AG08395 (cell line): ENCODE results near the gene GID4.

Experiments
- DNase-seq: peaks from one replicate; pipeline ENCODE4 v3.0.0; 2012; ENCODE audit warnings: mixed read lengths, low spot score

The GID4 gene

DNA sequence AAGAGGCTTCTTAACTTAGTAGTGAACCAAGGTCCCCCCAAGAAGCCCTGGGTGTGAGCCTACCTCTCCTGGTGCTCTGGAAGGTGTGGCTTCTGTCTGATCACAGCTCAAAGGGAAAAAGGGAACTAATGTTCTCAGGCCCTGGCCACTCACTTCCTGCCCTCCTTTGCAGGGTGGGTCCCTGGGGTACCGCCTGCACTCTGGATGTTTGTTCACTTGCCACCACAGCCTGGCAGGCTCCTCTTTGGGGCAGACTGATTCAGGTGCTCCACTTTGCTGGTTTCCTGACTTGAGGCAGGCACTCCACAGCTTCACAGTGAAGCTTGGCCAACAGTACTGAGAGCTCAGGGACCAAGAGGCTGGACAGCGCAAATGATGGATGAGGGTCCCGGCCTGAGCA, 63.4 kb downstream of the GID4 start:
- no peak for DNase-seq

DNA sequence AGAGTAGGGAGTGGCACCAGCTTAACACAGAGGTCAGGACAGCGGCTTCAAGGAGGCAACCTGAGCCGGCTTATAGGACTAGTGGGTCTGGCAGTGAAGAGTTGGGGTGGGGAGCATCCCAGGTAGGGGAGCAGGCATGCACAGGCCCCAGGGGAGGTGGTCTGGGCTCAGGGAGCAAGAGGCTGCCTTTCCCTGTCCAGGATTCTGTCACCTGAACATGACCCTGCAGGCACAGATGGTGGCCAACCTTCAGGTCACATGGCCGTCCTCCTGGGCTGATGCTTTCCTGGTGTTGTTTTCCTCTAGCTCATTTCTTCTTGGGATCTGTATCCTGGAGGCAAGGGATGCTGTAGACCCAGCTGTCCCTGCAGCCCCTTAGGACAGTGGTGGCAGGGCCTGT, 65.8 kb downstream of the GID4 start:
- no peak for DNase-seq

DNA sequence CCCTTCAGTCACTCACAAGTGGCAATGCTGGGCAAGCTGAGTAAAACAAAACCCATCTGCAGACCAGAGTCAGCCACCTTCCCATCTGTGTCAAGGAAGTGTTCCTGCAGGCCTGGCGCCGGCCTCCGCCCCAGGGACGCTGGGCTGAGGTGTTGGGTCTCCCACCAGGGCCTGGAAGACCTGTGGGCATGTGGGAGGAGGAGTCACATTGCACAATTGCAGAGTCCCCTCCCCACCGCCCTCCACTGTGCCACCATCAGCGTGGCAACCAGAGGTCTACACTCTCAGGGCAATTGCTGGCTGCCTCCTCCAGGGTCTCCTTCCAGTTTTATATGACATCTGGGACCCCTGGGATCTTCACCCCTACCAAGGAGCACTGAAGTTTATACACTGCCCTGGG, 66.4 kb downstream of the GID4 start:
- no peak for DNase-seq

DNA sequence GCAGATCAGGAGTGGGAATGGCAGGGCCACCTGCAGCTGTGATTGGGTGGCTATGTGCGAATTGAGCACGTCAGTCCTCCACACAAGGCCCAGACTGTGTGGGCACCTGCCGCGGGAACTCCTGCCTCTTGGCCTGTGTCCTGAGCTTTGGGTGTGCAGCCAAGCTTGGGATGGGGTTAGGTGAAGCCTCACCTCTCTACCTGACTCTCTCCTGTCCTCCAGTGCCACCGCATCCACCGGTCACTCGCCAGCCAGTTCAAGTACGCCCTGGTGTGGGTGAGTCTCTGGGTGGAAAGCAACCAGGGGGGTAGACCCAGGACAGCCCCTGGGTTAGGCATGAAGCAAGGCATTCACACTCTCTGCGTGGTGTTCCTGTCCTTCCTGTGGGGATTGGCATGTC, 67.0 kb downstream of the GID4 start:
- DNase-seq = no peak

DNA sequence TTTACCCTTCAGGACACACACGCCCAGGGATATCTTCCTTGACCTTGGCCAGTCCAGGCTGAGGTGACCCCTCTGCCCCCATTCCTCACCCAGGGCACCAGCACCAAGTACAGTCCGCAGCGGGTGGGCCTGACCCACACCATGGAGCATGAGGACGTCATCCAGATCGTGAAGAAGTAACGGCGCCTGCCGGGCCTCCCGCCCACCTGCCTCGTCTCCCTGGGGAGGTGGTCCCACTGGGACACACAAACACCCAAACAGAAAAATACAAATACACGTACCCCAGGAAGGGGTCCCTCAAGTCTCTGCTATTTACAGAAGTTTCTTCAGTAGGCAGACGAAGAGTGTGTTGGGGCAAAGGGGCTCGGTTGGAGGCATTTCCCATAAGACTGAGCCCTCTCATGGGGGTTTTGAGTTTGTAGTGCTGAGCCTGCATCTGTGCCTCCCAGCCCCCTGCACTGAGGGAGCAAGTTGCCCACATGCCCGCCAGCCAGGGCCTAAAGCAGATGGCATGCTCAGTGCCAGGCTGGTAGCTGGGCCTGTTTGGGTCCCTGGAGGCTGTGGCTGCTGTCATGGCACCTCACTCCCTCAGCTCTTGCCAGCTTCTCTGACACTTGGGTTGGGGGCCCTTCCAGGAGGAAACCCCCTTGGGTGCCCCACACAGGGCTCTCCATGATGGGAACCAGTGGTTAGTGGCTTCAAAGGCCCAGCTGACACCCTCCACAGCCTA, 68.0 kb downstream of the GID4 start:
- DNase-seq = no peak

DNA sequence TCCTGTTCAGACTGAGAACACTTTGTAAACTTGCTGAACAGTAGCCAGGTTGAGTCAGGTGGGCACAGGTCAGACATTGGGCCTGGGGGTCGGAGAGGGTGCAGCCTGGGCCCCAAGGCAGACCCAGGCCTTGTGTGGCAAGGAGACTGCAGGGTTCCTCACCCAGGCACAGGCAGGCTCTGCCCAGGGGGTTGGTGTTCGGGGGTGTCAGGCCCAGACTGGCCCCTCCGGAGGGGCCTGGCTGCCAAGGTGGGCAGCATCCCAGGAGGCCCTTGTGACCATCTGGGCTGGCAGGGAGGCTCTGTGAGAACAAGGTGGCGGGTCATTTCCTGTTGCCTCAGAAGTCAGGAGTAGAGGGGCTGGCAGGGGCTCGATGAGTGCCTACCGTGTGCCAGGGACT, 68.8 kb downstream of the GID4 start:
- DNase-seq = no peak

DNA sequence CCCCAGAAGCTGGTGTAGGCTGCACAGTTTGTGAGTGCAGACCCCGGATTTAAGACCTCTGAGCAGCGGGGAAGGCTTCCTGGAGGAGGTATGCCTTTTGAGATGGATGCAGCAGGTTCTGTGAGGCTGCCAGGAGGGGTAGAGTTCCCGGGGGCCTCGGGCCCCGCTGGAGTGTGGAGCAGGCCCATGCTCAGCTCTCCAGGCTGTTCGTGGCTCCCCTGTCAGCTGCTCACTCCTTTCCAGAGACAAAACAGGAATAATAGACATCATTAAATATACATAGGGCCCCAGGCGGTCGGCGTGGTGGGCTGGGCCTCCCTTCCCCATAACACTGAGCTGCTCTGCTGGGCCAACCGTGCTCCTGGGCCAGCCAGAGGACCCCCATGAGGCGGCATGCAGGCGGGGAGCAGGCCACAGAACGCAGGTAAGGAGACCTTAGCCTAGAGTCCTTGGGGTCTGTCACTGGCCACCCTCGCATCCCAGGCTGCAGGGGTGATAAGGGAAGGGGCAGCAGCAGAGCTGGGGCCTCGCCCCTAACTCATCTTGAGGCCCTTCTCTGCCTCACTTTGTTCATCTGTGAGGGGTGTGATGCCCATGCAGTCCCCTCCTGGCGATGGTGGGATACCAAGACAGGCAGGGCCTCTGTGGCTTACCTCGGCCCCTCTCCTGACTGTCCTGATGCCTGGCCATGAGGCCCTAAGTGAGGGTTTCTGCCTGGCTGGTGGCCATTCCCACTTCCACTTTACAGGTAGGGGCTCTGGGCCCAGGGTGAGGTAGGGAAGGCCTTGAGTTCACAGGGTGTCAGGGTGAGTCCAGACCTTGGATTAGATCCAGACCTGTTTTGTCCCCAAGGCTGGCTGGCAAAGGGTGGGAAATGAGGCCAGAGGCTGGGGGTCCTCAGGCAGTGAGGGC, 69.4 kb downstream of the GID4 start, which contains the start of gene MYO15A:
MYO15A (plus strand) TSS at position 356 of the 912 bp plus-strand sequence. CDS start 10,045 bp downstream, outside the sequence.
- DNase-seq = no peak

DNA sequence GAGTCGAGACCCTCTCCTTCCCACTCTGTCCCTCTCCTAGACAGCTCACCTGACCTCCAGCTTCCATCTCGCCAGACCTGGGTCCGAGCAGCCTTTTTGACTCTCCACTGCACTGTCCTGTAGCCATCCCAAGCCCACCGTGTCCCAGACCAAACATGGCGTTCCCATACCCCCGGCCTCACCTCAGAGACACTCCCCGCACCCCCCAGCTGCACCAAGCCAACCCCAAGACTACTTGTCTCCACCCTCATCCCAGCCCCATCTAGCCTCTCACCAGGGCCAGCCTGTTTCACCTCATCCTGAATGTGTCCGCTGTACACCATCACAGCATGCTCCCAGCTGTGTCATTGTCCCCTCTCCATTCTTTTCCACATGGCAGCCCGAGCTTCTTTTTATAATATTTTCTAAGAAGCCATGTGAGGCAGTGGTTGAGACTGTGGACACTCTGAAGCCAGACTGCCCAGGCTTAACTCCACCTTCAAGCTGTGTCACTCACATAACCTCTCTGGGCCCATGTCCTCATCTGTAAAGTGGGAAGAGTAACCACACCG, 70.8 kb downstream of the GID4 start:
- no peak for DNase-seq

DNA sequence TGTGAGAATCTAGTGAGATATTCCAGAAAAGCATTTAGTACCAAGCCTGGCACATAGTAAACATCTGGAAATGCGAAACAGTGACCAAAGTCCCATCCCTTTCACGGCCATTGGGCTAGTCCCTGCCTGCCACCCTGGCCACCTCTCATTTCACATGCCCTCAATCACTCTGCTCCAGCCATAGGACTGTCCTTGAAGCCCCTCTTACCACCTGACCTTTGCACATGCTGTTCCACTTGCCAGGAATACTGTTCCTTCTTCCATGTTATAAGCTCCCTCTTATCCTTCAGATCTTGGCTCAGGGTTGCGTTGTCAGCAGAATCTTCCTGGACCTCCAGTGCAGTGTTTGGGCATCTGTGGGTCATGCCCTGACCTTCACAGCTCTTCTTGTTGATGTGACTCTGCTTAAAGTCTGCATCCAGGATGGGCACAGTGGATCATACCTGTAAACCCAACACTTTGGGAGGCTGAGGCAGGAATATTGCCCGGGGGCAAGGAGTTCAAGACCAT, 71.5 kb downstream of the GID4 start:
- DNase-seq = no peak

DNA sequence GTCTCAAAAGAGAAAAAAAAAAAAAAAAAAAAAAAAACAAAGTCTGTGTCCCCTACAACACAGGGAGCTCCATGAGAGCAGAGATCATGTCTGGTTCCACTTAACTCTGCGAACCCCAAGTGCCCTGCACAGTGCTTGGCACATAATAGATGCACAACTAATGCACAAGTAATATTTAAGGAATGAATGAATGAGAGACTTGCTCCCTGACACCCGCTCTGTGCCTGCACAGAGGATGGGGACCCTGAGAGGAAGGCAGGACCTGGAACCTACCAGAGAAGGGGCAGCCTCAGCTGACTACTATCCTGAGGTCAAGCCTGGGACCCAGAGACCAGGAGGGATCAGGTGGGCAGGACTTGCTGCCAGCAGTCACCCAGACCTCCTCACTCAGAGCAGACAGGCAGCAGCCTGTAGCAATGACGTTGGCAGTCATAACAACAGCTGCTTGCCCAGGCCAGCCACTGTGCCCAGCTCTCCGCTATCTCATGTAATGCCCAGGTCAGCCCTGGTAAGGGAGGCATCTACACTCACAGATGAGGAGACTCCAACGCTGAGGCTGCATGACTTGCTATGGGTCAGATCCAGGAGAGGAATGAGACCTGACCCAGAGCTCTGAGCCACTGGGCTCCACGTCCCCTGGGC, 72.2 kb downstream of the GID4 start:
- no peak for DNase-seq

DNA sequence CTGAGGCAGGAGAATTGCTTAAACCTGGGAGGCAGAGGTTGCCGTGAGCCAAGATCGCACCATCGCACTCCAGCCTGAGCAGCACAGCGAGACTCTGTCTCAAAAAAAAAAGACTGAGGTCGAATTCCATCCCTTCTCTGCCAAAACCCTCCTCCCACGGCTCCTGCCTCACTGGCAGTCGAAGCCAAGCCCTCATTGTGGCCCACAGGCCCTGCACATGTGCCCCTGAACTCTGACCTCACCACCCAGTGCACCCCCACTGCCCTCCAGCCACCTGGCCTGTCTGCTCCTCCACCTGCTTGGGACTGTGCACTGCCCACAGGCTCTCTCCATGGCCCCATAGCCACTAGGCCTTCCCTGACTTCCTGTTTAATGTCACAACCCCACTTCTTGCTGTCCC, 76.3 kb downstream of the GID4 start:
- DNase-seq = no peak

DNA sequence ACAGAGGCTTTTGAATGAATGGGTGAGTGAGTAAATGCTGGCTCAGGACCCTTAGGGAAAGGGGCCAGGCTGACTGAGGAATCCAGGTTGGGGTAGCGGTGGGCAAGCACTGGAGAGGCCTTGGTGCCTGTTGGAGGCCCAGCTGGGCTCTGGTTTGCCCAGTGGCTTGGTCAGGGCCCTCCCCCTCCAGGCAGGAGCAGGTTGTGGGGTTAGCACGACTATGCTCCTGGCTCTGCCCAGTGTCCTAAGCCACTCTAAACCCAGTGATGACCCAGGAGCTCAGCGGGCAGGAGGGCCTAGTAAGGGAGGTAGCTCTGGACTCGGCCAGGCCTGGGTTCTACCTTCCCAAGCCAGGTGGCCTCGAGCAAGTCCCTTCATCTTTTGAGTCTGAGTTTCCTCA, 76.9 kb downstream of the GID4 start:
- no peak for DNase-seq

DNA sequence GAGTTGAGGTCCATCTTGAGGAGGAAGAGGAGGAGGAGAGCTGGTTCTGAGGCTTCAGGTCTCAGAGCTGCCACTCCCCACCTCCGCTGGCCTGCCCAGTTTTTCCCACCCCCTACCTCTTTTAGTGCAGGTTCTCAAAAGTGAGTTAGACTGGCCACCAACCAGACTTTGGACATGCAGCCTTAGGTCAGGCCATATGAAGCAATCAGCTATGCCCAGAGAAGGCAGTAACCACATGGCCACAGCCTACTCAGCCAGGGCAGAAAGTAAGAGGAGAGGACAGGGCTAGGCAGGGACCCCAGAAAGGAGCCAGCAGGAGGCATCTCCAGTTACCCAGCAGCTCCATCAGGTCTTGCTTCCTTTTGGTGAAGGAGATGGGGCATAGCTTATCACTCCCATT, 78.3 kb downstream of the GID4 start:
- DNase-seq = no peak
